GM10248 (cell line): ENCODE data around the gene NKAIN1.

Experiments used
- CTCF ChIA-PET: fragments of 300-600 bp; sonication (Branson Sonifier 250); formaldehyde crosslinking; extraction: SDS; loops from one replicate; lab custom pipeline; 2021; ENCODE audit warnings: antibody characterized with exemption; lab: Yijun Ruan, JAX
- POLR2A ChIA-PET: fragments of 350-650 bp; sonication (Branson Sonifier 250); formaldehyde crosslinking; extraction: SDS; loops from one replicate; lab custom pipeline; 2020; ENCODE audit warnings: antibody characterized with exemption; lab: Yijun Ruan, JAX
- DNase-seq: peaks from one replicate; pipeline ENCODE4 v3.0.0; 2012; ENCODE audit errors: extremely low spot score
- TF ChIP-seq, protein P1 (sequence below): IDR thresholded peaks from 2 replicates; pipeline ENCODE4 v1.5.1; 2012; ENCODE audit warnings: mild to moderate bottlenecking, low read depth; ENCODE audit errors: extremely low read depth, missing control alignments, control extremely low read depth

Gene NKAIN1

DNA sequence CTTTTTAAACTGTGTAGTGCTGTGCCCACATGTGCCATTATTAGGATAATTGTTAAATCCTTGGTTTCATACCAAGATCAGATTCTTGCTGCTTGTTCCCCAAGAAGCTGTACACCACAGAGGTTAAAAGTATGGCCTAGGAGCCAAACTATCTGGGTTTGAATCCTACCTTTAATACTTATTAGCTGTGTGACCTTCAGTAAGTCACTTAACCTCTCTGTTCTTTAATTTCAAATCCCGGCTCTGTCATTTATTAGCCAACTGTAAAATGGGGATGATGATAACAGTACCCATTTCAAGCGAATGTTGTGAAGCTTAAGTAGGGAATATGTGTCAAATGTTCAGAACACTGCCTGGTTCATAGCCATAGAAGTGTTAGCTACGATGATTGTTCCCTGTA, 32.6 kb downstream of the NKAIN1 start:
- no peak for DNase-seq
- ChIA-PET POLR2A (no interaction called here), CTCF (no interaction called here)
- TF ChIP-seq, protein P1, sequence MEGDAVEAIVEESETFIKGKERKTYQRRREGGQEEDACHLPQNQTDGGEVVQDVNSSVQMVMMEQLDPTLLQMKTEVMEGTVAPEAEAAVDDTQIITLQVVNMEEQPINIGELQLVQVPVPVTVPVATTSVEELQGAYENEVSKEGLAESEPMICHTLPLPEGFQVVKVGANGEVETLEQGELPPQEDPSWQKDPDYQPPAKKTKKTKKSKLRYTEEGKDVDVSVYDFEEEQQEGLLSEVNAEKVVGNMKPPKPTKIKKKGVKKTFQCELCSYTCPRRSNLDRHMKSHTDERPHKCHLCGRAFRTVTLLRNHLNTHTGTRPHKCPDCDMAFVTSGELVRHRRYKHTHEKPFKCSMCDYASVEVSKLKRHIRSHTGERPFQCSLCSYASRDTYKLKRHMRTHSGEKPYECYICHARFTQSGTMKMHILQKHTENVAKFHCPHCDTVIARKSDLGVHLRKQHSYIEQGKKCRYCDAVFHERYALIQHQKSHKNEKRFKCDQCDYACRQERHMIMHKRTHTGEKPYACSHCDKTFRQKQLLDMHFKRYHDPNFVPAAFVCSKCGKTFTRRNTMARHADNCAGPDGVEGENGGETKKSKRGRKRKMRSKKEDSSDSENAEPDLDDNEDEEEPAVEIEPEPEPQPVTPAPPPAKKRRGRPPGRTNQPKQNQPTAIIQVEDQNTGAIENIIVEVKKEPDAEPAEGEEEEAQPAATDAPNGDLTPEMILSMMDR, result no peak

DNA sequence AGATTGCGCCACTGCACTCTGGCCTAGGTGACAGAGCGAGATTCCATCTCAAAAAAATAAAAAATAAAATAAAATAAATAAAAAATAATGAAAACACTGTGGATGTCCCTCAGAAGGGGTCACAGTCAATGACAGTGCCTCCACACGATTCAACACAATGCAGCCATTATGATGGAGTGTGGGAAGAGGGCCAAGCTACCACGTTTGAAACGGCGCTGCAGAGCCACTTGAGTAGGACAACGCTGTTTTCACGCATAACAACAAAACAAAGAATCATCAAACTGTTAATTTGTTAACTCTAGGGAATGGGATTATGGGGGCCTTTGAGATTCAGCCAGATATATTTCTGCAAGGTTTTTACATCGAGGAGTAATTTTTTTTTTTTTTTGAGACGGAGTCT, 36.5 kb downstream of the NKAIN1 start:
- DNase-seq, result no peak
- CTCF ChIA-PET, result no interaction called here
- POLR2A ChIA-PET, result no interaction called here
- TF ChIP-seq, protein P1, result no peak

DNA sequence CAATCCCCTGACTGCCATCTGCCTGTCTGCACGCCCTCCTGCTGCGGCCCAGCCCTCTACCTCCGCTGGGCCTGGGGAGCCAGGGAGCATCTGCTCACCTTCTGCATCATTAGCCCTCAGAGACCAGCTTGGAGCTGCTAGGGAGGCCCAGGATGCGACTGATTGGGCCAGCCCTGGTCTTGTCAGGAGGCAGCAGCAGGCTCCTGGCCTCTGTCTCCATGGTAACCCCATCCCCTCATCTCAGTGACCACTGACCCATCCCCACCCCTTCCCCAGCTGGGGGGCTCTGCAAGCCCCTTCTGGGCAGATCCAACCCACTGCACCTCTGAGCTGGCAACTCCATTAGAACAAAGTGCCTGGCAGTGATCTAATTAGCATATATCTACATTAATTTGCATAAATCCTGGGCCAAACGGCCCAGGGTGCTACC, 37.7 kb downstream of the NKAIN1 start:
- POLR2A ChIA-PET, result no interaction called here
- DNase-seq, result no peak
- CTCF ChIA-PET, result interaction anchor here (0.8 kb wide), 1 partner anchor 19 kb away, joined by 3 read pairs; no protein-coding TSS in a partner anchor
- TF ChIP-seq, protein P1, result no peak

DNA sequence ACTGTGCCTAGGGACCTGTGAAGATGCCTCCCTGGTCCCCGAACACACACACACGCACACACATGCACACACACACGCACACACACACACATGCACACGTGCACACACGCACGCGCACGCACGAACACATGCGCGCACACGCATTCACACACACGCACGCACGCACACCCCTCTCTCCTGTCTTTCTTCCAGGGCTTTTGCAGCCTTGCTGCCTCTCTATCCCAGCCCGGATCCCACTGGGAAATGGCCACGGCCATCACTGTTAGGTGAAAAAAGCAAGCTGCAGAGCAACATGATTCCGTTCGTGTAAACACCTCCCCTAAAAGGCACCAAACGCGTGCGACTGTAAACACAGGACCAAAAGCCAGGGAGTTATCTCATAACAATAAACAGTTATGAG, 39.7 kb downstream of the NKAIN1 start:
- POLR2A ChIA-PET, result no interaction called here
- DNase-seq, result no peak
- TF ChIP-seq, protein P1, result no peak
- CTCF ChIA-PET, result interaction anchor here (1.0 to 3.1 kb wide), 2 partner anchors 15 to 18 kb away, joined by 3 to 15 read pairs; no protein-coding TSS in a partner anchor

DNA sequence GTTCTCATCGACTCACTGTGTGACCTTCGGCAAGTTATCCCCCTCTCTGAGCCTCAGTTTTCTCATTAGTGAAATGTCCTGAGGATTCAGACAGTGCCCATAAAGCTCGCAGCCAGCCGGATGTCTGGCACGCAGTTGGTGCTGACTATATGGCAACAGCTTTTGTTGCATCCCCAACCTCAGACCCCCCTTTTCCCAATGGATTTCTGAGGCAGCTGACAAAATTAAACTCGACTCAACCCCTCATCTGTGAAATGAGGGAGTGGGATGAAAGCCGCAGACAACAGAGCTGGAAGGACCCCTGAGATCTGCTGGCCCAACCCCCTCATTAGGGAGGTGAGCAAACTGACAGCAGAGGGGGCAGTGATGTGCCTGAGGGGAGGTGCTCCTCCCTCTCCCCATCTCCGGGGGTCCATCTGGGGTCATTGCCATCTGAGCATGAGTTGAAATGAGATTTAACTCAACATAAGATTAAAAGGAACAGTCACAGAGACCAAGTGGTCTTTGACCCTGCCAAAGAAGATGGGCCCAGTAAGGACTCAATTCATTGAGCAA, 40.4 kb downstream of the NKAIN1 start:
- CTCF ChIA-PET, result interaction anchor here (1.0 to 3.1 kb wide), 2 partner anchors 15 to 18 kb away, joined by 3 to 15 read pairs; no protein-coding TSS in a partner anchor

DNA sequence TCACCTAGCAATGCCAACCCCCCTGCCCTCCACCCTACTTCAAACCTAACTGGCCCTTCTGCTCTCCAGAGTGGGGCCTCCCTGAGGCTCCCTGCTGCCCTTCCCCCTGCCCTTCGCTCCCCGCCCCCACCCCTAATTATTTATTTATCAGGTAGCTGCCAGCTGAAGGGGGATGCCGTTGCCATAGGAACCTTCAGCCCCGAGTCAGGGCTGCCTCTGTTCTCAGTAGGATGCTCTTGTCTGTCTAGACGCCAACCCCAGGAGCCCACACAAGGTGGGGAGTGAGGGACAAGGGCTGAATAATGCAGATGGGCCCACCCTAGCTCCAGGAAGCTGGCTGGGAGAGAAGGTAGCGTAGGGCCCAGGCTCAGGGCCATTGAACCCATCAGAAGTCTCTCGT, 41.1 kb downstream of the NKAIN1 start:
- no peak for DNase-seq
- ChIA-PET POLR2A (no interaction called here), CTCF (interaction anchor here (3.1 kb wide), 1 partner anchor 14 kb away, joined by 15 read pairs; no protein-coding TSS in a partner anchor)
- TF ChIP-seq, protein P1, result no peak

More for the DNA sequence above, 40.4 kb downstream of the NKAIN1 start:
- TF ChIP-seq, protein P1, result no peak
- DNase-seq, result no peak
- POLR2A ChIA-PET, result no interaction called here

DNA sequence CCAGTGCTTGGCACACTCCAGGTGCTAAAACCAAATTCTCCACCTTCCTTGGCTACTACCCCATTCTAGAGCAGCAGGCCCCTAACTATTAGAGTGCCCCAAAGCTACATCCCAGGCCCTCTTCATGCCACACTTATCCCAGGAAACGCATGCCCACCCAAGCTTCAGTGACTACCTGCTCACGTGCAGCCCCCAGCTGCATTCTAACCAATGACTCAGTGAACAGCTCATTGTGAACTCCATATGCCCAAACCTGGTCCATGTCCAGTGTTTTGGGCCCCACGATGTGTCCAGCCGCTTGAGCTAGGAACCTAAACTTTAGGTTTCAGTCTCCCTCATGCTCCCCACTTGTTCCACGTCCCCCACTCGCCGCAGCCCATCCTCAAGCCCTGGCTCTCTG, 41.5 kb downstream of the NKAIN1 start:
- ChIA-PET CTCF (interaction anchor here (1.1 to 3.1 kb wide), 2 partner anchors 14 to 35 kb away, joined by 3 to 15 read pairs; no protein-coding TSS in a partner anchor), POLR2A (no interaction called here)
- no peak for DNase-seq
- TF ChIP-seq, protein P1, result no peak
